GM10248 (cell line): Measurements from ENCODE around the gene AKNA.
A peak's percentile ranks its signal among the peaks of the same experiment; 100 is the strongest.

Experiments
- CTCF ChIA-PET: fragments of 300-600 bp; sonication (Branson Sonifier 250); formaldehyde crosslinking; extraction: SDS; loops from one replicate; lab custom pipeline; 2021; ENCODE audit warnings: antibody characterized with exemption; lab: Yijun Ruan, JAX
- POLR2A ChIA-PET: fragments of 350-650 bp; sonication (Branson Sonifier 250); formaldehyde crosslinking; extraction: SDS; loops from one replicate; lab custom pipeline; 2020; ENCODE audit warnings: antibody characterized with exemption; lab: Yijun Ruan, JAX
- DNase-seq: peaks from one replicate; pipeline ENCODE4 v3.0.0; 2012; ENCODE audit errors: extremely low spot score
- TF ChIP-seq, protein P1 (sequence below): IDR thresholded peaks from 2 replicates; pipeline ENCODE4 v1.5.1; 2012; ENCODE audit warnings: mild to moderate bottlenecking, low read depth; ENCODE audit errors: extremely low read depth, missing control alignments, control extremely low read depth

AKNA gene

DNA sequence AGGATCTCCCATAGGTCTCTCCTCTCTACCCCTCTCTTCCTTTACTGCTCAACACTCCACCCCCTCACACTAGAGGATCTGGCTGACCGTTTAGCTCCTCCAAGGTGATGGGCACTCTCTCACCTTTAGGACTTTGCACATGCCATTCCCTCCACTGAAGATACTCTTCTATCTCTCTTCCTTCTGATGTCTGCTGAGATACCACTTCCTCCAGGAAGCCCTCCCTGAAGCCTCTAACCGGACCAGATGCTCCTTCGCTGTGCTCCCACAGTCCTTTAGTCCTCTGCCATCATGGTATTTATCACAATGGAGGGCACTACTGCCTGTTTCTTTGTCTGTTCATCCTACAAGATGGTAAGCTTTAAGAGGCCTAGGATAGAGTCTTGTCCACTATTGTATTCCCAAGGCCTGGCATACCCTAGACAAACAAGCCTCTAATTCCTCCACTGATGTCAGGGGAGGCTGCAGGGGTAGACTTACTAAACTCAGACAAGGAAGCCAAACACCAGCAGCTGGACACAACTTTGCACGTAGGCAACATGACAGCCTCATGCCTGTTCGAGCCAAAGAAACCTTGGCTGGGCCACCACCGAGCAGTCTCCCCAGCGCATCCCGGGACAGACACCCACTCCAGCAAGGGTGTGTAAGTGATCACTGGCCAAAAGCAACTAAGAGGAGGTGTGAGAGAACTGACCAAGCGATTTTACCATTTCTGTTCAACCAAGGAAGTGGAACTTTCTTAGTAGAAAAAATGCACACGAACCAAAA is 37.9 kb downstream of the AKNA start:
- TF ChIP-seq, protein P1, sequence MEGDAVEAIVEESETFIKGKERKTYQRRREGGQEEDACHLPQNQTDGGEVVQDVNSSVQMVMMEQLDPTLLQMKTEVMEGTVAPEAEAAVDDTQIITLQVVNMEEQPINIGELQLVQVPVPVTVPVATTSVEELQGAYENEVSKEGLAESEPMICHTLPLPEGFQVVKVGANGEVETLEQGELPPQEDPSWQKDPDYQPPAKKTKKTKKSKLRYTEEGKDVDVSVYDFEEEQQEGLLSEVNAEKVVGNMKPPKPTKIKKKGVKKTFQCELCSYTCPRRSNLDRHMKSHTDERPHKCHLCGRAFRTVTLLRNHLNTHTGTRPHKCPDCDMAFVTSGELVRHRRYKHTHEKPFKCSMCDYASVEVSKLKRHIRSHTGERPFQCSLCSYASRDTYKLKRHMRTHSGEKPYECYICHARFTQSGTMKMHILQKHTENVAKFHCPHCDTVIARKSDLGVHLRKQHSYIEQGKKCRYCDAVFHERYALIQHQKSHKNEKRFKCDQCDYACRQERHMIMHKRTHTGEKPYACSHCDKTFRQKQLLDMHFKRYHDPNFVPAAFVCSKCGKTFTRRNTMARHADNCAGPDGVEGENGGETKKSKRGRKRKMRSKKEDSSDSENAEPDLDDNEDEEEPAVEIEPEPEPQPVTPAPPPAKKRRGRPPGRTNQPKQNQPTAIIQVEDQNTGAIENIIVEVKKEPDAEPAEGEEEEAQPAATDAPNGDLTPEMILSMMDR = no peak
- ChIA-PET CTCF (interaction anchor here (0.8 to 1.4 kb wide), 3 partner anchors 11 to 83 kb away, joined by 3 to 5 read pairs (median 3); no protein-coding TSS in a partner anchor), POLR2A (no interaction called here)
- no peak for DNase-seq

DNA sequence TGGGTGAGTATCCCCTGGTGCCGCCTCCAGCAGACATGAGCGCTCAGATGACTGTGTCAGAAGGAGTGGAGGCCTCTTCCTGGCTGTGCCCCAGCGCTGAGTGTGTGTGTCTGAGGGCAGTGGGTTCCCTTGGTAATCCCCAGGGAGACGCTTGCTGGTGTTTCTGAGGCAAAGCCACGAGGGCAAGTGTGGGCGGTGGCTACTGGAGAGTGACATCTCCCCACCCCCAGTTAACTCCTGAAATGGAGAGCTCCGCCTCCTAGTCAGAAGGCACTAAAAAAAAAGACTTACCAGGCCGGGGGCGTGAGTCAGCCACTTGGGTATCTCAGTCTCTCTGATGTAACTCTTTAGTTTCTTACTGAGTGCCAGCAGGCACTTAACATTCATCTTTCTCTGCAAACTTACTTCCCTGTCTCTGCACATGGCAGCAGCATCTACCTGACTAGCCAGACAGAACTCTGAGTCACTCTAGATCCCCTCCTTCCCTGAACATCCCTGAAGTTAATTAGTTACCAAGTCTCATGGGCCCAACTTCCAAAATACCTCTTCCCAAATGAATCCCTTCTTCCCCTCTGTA is 38.8 kb downstream of the AKNA start:
- TF ChIP-seq, protein P1 = no peak
- peak; percentile 90 for DNase-seq
- ChIA-PET POLR2A (no interaction called here), CTCF (interaction anchor here (1.8 kb wide), 1 partner anchor 10 kb away, joined by 5 read pairs; no protein-coding TSS in a partner anchor)

DNA sequence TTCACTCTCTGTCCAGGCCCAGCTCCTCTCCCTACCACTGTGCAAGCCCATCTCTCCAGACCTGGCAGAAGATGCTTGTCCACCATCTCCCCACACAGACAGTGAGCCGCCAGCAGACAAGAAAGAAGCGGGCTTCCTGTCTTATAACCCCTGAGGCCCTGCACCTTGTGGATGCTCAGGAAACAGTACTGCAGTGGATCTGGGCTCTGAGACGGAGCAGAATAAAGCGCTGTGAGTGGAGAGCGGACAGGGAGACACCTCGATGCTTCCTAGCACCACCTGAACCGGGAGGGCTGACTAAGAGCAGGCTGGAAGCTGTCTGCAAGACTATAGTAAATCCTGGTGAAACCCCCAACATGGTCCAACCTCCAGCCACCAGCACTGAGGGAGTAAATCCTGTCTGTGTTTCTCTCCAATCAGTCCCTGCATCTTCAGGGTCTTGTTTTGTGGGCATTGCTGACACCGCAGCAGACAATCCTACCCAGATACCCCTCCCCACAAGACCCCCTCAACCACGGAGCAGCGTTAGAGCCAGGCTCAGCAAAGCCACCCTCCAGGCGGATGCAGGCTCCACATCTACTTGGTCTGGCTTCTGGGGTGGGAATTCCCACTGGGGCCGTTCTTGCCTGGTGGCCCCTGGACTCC is 39.4 kb downstream of the AKNA start:
- CTCF ChIA-PET = interaction anchor here (0.7 to 1.8 kb wide), 3 partner anchors 8 to 35 kb away, joined by 3 to 5 read pairs (median 3); no protein-coding TSS in a partner anchor
- no peak for DNase-seq
- TF ChIP-seq, protein P1 = no peak
- POLR2A ChIA-PET = no interaction called here

DNA sequence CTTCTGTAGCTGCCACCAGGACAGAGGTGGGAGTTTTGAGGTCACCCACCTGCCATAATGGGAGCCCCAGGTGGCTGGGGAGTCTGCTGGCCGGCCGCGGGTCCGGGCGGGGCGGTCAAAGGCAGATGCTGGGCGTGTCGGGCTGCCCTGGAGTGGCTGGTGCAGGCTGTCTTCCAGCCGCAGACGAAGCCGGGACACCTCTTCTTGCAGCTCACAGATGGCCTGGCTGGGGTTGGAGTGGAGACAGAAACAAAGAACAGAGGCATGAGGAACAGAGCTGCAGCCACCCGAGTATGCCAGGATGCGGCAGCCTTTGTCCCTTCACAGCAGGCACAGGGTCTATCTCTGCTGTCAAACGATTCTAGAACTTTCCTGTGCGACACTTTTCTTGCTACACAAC is 40.1 kb downstream of the AKNA start:
- no peak for DNase-seq
- CTCF ChIA-PET = interaction anchor here (0.7 to 1.8 kb wide), 4 partner anchors 8 to 36 kb away, joined by 3 to 5 read pairs (median 4); no protein-coding TSS in a partner anchor
- TF ChIP-seq, protein P1 = no peak
- POLR2A ChIA-PET = no interaction called here

DNA sequence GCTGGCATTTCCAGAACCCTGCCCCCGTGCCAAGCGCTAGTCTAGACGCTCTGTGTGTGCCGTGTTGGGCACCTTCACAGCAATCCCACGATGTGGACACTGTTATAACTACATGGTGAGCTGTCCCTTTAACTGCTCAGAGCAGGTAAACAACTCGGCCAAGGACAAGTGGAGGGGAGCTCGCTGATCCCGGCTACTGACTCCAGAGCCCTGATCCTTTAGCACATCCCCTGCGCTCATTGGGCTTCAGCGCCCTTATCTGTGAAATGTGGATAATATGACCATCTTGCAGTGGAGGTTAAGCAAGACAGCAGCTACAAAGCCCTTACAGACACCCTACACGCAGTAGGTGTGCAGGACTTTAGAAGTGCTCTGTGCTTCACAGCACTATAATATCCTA is 41.6 kb downstream of the AKNA start:
- ChIA-PET POLR2A (interaction anchor here (0.6 kb wide), 1 partner anchor 135 kb away, joined by 4 read pairs; no protein-coding TSS in a partner anchor), CTCF (interaction anchor here (0.8 to 1.2 kb wide), 2 partner anchors 39 to 161 kb away, joined by 3 read pairs; no protein-coding TSS in a partner anchor)
- TF ChIP-seq, protein P1 = no peak
- no peak for DNase-seq

DNA sequence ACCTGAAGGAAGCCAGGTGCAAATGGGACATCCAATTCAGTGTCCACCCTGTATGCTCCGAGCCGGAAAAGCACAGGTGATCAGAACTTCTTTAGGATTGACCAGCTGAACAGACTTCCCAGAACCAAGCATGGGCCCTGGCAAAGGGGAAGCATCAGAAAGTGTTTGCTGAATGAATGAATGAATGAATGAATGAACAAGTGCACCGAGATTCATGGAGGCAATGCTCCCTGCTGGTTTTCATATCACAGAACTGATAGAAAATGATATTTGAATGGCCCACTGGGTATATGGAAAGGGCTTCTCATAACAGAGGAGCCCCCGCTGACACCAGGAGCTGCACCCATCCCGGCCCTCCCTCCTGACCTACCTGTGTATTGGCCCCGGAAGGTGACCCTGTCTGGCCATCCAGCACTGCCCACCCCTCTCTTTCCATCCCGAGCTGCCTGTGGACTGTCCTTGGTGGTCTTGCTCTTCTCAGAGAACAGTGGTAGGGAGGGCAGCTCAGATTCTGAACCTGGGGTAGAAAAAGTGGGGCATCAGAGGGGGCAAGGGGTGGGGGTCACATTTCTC is 42.2 kb downstream of the AKNA start:
- no peak for DNase-seq
- TF ChIP-seq, protein P1 = no peak
- CTCF ChIA-PET = interaction anchor here (0.8 to 1.7 kb wide), 3 partner anchors 8 to 162 kb away, joined by 3 to 6 read pairs (median 3); no protein-coding TSS in a partner anchor
- POLR2A ChIA-PET = interaction anchor here (0.6 kb wide), 1 partner anchor 135 kb away, joined by 4 read pairs; no protein-coding TSS in a partner anchor
